Keratinocyte (primary cell): ENCODE results near the gene AHCY. TPM values are rescaled to one million over a fixed set of nuclear protein-coding genes. Genes with fewer than 3 reads are reported as not detected.
"Not testable (repeated sequence)": the region's sequence is repeated elsewhere in the genome, so short reads cannot be mapped to it uniquely, and the experiment has no call there.

ENCODE experiments used
- DNase-seq: peaks from one replicate; pipeline ENCODE4 v3.0.0-alpha.2; 2011; ENCODE audit warnings: low read depth, missing footprints, low spot score
- FAIRE-seq: peaks from 2 replicates; lab custom pipeline; 2011; peaks lifted over from hg19 to GRCh38; lab: Jason Lieb, UNC
- H2AFZ ChIP-seq: 2 replicates; pipeline ENCODE4 v1.6.0; 2012; ENCODE audit warnings: low read length, control low read depth, inconsistent platforms; ENCODE audit not compliant: control insufficient read depth
- H3K27ac ChIP-seq: 2 replicates; pipeline ENCODE4 v1.5.1; 2011; ENCODE audit warnings: low read length; ENCODE audit not compliant: control insufficient read depth, insufficient read depth
- H3K27me3 ChIP-seq: 3 replicates; pipeline ENCODE4 v1.6.0; 2011; ENCODE audit warnings: low read length; ENCODE audit not compliant: control insufficient read depth, insufficient read depth; ENCODE audit errors: extremely low read depth
- H3K36me3 ChIP-seq, 2 experiments: 2 replicates in 1 of 2; 3 replicates in 1 of 2; pipeline ENCODE4 v1.5.1; 2011; ENCODE audit warnings: low read length in 2 of 2, mild to moderate bottlenecking in 1 of 2; ENCODE audit not compliant: control insufficient read depth in 2 of 2, insufficient read depth in 2 of 2; ENCODE audit errors: extremely low read depth in 1 of 2
- H3K4me1 ChIP-seq: 3 replicates; pipeline ENCODE4 v1.5.1; 2011; ENCODE audit warnings: low read length; ENCODE audit not compliant: control insufficient read depth, insufficient read depth; ENCODE audit errors: extremely low read depth
- H3K4me2 ChIP-seq: 3 replicates; pipeline ENCODE4 v1.6.0; 2011; ENCODE audit warnings: low read depth, low read length; ENCODE audit not compliant: control insufficient read depth, insufficient read depth; ENCODE audit errors: extremely low read depth
- H3K4me3 ChIP-seq, 3 experiments: fragments of 200-600 bp in 1 of 3; sonication (generic) in 1 of 3; 2 replicates in 2 of 3; 3 replicates in 1 of 3; pipeline ENCODE4 v1.5.1; 2011 to 2016; ENCODE audit warnings: low read length in 3 of 3, mild to moderate bottlenecking in 3 of 3, control low read depth in 2 of 3, inconsistent platforms in 1 of 3, low read depth in 1 of 3, mixed read lengths in 1 of 3, mixed run types in 1 of 3, moderate library complexity in 1 of 3; ENCODE audit not compliant: control insufficient read depth in 2 of 3, insufficient read depth in 2 of 3; ENCODE audit errors: extremely low read depth in 1 of 3
- H3K79me2 ChIP-seq: 2 replicates; pipeline ENCODE4 v1.6.0; 2012; ENCODE audit warnings: low read length; ENCODE audit not compliant: control insufficient read depth, insufficient read depth
- H3K9ac ChIP-seq: 3 replicates; pipeline ENCODE4 v1.6.0; 2011; ENCODE audit warnings: low read length; ENCODE audit not compliant: control insufficient read depth, insufficient read depth; ENCODE audit errors: extremely low read depth
- H3K9me1 ChIP-seq: 3 replicates; pipeline ENCODE4 v1.6.0; 2011; ENCODE audit warnings: low read length; ENCODE audit not compliant: control insufficient read depth, insufficient read depth; ENCODE audit errors: extremely low read depth
- H3K9me3 ChIP-seq: 2 replicates; pipeline ENCODE4 v1.5.1; 2012; ENCODE audit warnings: low read depth, low read length; ENCODE audit not compliant: control insufficient read depth
- H4K20me1 ChIP-seq: 3 replicates; pipeline ENCODE4 v1.6.0; 2011; ENCODE audit warnings: low read length; ENCODE audit not compliant: control insufficient read depth, insufficient read depth; ENCODE audit errors: extremely low read depth
- EZH2 ChIP-seq: IDR thresholded peaks from one replicate; pipeline ENCODE4 v1.6.1; 2012; ENCODE audit warnings: inconsistent platforms, mild to moderate bottlenecking, low read length, moderate library complexity
- dilution Hi-C: fragments of 300-500 bp; cut with MboI; formaldehyde crosslinking; loops from one replicate; pipeline ENCODE4 v1.7.0; 2020; ENCODE audit warnings: low sequenced_read_pairs; ENCODE audit not compliant: extremely low pct_ligation_motif_present
- polyA plus RNA-seq, 5 experiments: library from polyadenylated mRNA; depleted of rRNA in 3 of 5; stranded (reverse) in 3 of 5; stranded (forward) in 1 of 5; unstranded in 1 of 5; fragments of >200 nt; gene quantifications; 1 replicate in 1 of 5; 2 replicates in 3 of 5; 3 replicates in 1 of 5; pipeline versions ENCODE4 v1.2.1 to v1.2.3, GENCODE V29; 2011 to 2012; ENCODE audit warnings: missing spikeins in 2 of 5, low read depth in 1 of 5, low replicate concordance in 1 of 5
- TF ChIP-seq, protein P1 (sequence below), 3 experiments: IDR thresholded peaks in 1 of 3; conservative IDR thresholded peaks in 1 of 3; optimal IDR thresholded peaks in 1 of 3; 2 replicates in 2 of 3; 3 replicates in 1 of 3; pipeline versions ENCODE3 to v1.5.1; 2011; ENCODE audit warnings: low read length in 3 of 3, mild to moderate bottlenecking in 3 of 3, moderate library complexity in 2 of 3, control low read depth in 1 of 3, inconsistent platforms in 1 of 3; ENCODE audit not compliant: insufficient read depth in 2 of 3; ENCODE audit errors: extremely low read depth in 1 of 3

Gene AHCY
- polyA plus RNA-seq, 1 donor (not counting 4 experiments of a cell fraction or from before 2014, with no cell fraction given): 320 TPM

GRCh38 chr20:34242879-34243278 is 60.3 kb downstream of the AHCY start:
- Histone ChIP-seq H2AFZ (no peak overlapping the region), H4K20me1 (no peaks in the 10 kb centered on the region), H3K79me2 (no peaks in the 10 kb centered on the region), H3K9me3 (no peaks in the 10 kb centered on the region), H3K4me3 (no peak overlapping the region), H3K27me3 (peaks cover 26% of the 10 kb centered on the region), H3K4me1 (no peaks in the 10 kb centered on the region), H3K9me1 (no peaks in the 10 kb centered on the region), H3K4me2 (no peak overlapping the region), H3K9ac (no peak overlapping the region), H3K36me3 (no peaks in the 10 kb centered on the region), H3K27ac (no peak overlapping the region)
- TF ChIP-seq EZH2: no peak
- TF ChIP-seq, protein P1, sequence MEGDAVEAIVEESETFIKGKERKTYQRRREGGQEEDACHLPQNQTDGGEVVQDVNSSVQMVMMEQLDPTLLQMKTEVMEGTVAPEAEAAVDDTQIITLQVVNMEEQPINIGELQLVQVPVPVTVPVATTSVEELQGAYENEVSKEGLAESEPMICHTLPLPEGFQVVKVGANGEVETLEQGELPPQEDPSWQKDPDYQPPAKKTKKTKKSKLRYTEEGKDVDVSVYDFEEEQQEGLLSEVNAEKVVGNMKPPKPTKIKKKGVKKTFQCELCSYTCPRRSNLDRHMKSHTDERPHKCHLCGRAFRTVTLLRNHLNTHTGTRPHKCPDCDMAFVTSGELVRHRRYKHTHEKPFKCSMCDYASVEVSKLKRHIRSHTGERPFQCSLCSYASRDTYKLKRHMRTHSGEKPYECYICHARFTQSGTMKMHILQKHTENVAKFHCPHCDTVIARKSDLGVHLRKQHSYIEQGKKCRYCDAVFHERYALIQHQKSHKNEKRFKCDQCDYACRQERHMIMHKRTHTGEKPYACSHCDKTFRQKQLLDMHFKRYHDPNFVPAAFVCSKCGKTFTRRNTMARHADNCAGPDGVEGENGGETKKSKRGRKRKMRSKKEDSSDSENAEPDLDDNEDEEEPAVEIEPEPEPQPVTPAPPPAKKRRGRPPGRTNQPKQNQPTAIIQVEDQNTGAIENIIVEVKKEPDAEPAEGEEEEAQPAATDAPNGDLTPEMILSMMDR (optimal IDR thresholded peaks at IDR 0.05 in 1 of 3, IDR thresholded peaks at IDR 0.05 in 1 of 3, conservative IDR thresholded peaks at IDR 0.05 in 1 of 3; ENCODE audit: extremely low read depth in 1 of 3, insufficient read depth in 2 of 3, low read length in 3 of 3): no peak
- DNase-seq (no peak), FAIRE-seq (no peak)
- dilution Hi-C loops: no loop called here

- H3K79me2 ChIP-seq, H2AFZ ChIP-seq, H3K9ac ChIP-seq, H3K9me1 ChIP-seq, H3K9me3 ChIP-seq, FAIRE-seq, H4K20me1 ChIP-seq, H3K4me3 ChIP-seq, DNase-seq, H3K27ac ChIP-seq, H3K36me3 ChIP-seq, H3K4me2 ChIP-seq, dilution Hi-C loops, H3K4me1 ChIP-seq: not testable (repeated sequence)
- H3K27me3 ChIP-seq: peaks cover 26% of the 10 kb centered on the region
Measured at GRCh38 chr20:34242015-34242414, 61.1 kb downstream of the AHCY start.
